ENCODE data around the gene ST8SIA2. TPM values are rescaled to one million over a fixed set of nuclear protein-coding genes. Genes with fewer than 3 reads are reported as not detected.

ST8SIA2 gene
- total RNA-seq, 1 donor from 2014 or later: 4.5 TPM

DNA sequence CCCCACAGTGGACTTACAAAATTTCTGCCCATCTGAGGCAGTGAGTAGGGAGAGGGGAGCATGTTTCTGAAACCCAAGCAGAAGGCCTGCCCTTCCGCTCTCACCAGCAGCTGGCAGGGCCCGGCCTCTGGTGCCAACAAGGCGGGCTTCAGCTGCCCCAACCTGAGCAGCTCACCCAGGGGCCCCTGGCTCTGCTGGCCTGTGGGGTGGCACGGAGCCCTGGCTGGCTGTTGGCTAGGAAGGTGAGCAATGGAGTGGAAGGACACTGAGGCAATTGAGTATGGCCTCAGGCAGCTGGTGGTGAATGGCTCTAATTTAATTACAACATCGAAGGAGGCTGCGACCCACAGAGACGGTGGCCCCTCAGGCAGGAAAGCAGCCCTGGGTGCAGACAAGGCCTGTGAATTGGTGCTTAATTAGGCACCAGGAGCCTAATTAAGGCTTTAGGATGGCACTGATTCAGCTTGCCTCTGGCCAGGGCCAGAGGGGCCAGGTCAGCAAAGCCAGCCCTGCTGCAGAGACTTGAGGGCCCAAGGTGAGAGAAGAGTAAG lies 60.9 kb downstream of the ST8SIA2 start:
- peak; percentile 76 for DNase-seq (ENCODE audit: low spot score)
- Mint-ChIP-seq H3K36me3 (ENCODE audit: low read depth) (no peaks in the 10 kb centered on the region), H3K4me3 (ENCODE audit: unreplicated experiment) (no peak overlapping the region), H3K27ac (ENCODE audit: unreplicated experiment) (no peak overlapping the region), H3K4me1 (ENCODE audit: low read depth) (no peaks in the 10 kb centered on the region), H3K27me3 (ENCODE audit: low read depth) (no peaks in the 10 kb centered on the region), H3K9me3 (ENCODE audit: low read depth) (no peaks in the 10 kb centered on the region)
- TF ChIP-seq, protein P1, sequence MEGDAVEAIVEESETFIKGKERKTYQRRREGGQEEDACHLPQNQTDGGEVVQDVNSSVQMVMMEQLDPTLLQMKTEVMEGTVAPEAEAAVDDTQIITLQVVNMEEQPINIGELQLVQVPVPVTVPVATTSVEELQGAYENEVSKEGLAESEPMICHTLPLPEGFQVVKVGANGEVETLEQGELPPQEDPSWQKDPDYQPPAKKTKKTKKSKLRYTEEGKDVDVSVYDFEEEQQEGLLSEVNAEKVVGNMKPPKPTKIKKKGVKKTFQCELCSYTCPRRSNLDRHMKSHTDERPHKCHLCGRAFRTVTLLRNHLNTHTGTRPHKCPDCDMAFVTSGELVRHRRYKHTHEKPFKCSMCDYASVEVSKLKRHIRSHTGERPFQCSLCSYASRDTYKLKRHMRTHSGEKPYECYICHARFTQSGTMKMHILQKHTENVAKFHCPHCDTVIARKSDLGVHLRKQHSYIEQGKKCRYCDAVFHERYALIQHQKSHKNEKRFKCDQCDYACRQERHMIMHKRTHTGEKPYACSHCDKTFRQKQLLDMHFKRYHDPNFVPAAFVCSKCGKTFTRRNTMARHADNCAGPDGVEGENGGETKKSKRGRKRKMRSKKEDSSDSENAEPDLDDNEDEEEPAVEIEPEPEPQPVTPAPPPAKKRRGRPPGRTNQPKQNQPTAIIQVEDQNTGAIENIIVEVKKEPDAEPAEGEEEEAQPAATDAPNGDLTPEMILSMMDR (IDR thresholded peaks at IDR 0.05): no peak

DNA sequence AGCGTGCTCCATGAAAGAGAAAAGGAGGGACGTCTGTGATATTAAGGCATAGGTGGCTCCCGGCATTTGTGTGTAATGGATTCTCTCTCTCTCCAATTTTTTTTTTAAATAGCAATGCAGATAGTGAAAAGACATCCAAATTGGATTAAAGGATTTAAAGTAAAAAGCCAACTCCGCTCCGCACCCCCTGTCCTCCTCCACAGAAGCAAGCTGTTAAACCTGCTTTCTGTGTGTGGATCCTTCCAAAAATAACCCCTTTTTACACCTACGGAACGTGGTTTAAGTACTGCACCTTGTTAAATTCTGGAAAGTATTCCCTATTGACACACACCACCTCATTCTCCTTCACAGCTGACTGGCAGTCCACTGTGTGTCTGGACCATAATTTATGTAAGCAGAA lies 61.6 kb downstream of the ST8SIA2 start:
- Mint-ChIP-seq H3K27ac (ENCODE audit: unreplicated experiment) (no peak overlapping the region), H3K4me3 (ENCODE audit: unreplicated experiment) (no peak overlapping the region), H3K36me3 (ENCODE audit: low read depth) (no peaks in the 10 kb centered on the region), H3K27me3 (ENCODE audit: low read depth) (no peaks in the 10 kb centered on the region), H3K9me3 (ENCODE audit: low read depth) (no peaks in the 10 kb centered on the region), H3K4me1 (ENCODE audit: low read depth) (no peaks in the 10 kb centered on the region)
- TF ChIP-seq, protein P1 (IDR thresholded peaks at IDR 0.05): no peak
- no peak for DNase-seq (ENCODE audit: low spot score)

DNA sequence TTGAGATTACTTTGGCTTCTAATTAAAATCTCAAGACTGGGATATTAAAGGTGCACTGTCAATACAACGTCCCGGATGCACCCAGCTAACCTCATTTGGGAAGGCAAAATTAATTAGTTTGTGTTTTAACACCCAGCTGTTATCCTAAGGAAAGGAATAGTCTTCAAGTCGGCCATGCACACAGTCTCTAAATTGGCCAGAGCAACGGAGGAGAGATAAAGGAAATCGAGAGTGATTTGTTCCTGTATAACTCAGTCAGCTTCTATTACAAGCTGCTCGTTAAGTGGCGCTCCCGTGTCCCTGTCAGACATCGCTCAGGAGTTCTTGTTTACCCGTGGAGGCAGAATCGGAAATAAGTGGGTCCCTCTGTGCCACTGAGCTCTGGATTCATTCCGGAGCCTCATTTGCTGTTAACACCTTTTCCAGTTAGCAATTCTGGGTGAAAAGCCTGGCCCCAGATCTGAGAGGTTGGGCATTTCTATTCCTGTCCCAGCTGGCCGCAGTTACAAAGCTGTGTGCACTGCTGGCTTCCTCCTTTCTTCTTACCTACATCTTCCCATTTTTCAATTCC lies 63.9 kb downstream of the ST8SIA2 start:
- DNase-seq (ENCODE audit: low spot score): no peak
- Mint-ChIP-seq H3K27ac (ENCODE audit: unreplicated experiment) (no peak overlapping the region), H3K27me3 (ENCODE audit: low read depth) (no peaks in the 10 kb centered on the region), H3K4me1 (ENCODE audit: low read depth) (no peaks in the 10 kb centered on the region), H3K36me3 (ENCODE audit: low read depth) (no peaks in the 10 kb centered on the region), H3K9me3 (ENCODE audit: low read depth) (no peaks in the 10 kb centered on the region), H3K4me3 (ENCODE audit: unreplicated experiment) (no peak overlapping the region)
- TF ChIP-seq, protein P1 (IDR thresholded peaks at IDR 0.05): no peak

DNA sequence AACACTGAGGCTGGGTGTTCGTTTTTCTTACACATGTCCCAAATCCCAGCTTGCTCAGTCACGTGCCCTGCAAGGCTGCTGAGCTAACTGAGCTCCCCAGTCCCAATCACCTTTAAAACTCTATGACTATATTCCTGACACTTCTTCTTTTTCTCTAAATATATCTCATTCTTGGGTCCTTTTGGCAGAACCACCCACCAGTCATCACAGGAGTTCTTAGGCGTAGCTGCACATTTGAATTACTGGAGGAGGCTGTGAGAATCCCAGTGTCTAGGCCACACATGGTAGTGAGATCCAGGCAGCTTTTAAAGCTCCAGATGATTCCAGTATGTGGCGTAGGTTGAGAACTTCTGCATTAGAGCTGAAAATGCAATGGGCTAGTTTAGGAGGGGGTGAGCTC lies 66.3 kb downstream of the ST8SIA2 start:
- H3K27me3 Mint-ChIP-seq (ENCODE audit: low read depth): no peaks in the 10 kb centered on the region
- H3K4me3 Mint-ChIP-seq (ENCODE audit: unreplicated experiment): no peak overlapping the region

GRCh38 chr15:92462424-92463125 lies 68.9 kb downstream of the ST8SIA2 start:
- H3K4me1 Mint-ChIP-seq (ENCODE audit: low read depth): peaks cover 8% of the 10 kb centered on the region
- H3K27ac Mint-ChIP-seq (ENCODE audit: unreplicated experiment): no peak overlapping the region
- H3K9me3 Mint-ChIP-seq (ENCODE audit: low read depth): no peaks in the 10 kb centered on the region
- DNase-seq (ENCODE audit: low spot score): no peak
- H3K4me3 Mint-ChIP-seq (ENCODE audit: unreplicated experiment): no peak overlapping the region
- TF ChIP-seq, protein P1 (IDR thresholded peaks at IDR 0.05): no peak
- no peaks in the 10 kb centered on the region for H3K36me3 Mint-ChIP-seq (ENCODE audit: low read depth)
- no peaks in the 10 kb centered on the region for H3K27me3 Mint-ChIP-seq (ENCODE audit: low read depth)

More for the DNA sequence above, 66.3 kb downstream of the ST8SIA2 start:
- Mint-ChIP-seq H3K4me1 (ENCODE audit: low read depth) (peaks cover 8% of the 10 kb centered on the region), H3K36me3 (ENCODE audit: low read depth) (no peaks in the 10 kb centered on the region), H3K27ac (ENCODE audit: unreplicated experiment) (no peak overlapping the region), H3K9me3 (ENCODE audit: low read depth) (no peaks in the 10 kb centered on the region)
- TF ChIP-seq, protein P1 (IDR thresholded peaks at IDR 0.05): no peak
- no peak for DNase-seq (ENCODE audit: low spot score)

Data from chondrocyte (in vitro differentiated cells).